ENCODE measurements around the gene ADRA1B. TPM values are rescaled to one million over a fixed set of nuclear protein-coding genes. Genes with fewer than 3 reads are reported as not detected.
A peak's percentile ranks its signal among the peaks of the same experiment; 100 is the strongest.
"Not testable (repeated sequence)": the region's sequence is repeated elsewhere in the genome, so short reads cannot be mapped to it uniquely, and the experiment has no call there.

Gene ADRA1B
- total RNA-seq, 1 experiment from 2014 or later, result 1.1 TPM

DNA sequence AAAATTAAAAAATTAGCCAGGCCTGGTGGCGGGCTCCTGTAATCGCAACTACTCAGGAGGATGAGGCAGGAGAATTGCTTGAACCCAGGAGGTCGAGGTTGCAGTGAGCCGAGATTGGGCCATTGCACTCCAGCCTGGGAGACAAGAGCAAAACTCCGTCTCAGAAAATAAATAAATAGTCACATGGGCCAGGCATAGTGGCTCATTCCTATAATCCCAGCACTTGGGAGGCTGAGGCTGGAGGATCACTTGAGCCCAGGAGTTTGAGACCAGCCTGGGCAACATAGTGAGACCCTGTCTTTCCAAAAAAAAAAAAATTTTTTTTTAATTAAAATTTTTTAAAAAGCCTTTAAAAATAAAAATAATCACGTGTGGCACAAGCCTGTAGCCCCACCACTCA, 97.9 kb downstream of the ADRA1B start:
- DNase-seq (ENCODE audit: low read depth), result not testable (repeated sequence)

DNA sequence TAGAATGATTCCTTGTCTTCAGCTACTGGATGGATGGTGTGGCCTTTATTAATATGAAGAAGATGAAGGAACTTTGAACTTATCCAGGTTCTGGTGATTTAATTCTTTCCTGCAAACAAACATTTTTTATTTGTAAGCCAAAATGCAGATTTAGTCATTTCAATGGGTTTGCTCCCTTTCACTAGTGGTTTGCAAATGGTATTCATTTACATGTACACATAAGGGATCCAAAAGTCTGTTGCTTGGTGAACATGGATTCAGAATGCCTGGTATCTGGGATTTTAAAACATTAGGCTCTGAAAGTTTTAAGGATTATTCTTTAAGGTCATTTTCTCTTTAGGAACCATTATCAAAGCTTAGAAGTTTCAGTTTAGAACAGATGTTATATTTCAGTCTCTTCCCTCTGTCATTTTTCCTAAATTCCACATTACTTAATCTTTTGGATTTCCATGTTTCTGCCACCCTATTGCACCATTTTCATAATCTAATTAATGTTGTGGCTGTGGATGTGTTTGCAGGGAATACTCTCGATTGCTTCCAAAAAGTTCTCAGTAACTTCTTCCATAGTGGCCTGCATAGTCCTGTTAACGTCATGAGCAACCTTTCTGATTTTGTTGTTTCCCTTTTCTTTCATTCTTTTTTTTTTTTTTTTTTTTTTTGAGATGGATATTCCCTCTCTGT, 102.8 kb downstream of the ADRA1B start:
- no peak for DNase-seq (ENCODE audit: low read depth)

DNA sequence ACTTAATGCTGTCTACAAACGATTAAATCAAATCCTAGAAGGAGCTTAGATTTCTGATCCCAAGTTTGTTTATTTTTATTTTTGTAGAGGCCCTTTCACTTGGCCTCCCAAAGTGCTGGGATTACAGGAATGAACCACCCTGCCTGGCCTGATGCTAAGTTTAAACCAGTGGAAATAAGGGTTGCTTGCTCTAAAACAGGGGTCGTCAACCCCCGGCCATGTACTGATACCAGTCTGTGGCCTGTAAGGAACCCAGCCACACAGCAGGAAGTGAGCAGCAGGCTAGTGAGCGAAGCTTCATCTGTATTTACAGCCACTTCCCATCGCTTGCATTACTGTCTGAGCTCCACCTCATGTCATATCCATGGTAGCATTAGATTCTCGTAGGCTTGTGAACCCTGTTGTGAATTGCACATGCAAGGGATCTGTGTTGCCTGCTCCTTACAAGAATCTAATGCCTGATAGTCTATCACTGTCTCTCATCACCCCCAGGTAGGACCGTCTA, 104.0 kb downstream of the ADRA1B start:
- no peak for DNase-seq (ENCODE audit: low read depth)

DNA sequence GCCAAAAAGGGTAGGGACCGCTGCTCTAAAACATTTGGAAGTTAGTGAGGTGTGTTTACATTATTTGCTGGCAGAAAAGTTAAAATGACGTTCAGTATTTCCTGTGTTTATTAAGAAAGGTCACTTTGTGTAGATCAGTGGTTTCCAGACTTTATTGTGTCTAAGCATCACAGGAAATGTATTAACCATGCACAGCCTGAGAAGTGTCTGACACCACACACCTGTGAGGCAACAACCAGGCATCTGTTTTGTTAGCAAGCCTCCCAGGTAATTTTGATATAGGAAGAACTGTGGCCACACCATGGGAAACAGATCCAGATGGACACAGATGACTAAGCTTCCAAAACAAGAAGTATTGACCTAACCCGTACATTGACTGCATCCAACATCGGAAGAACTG, 104.7 kb downstream of the ADRA1B start:
- no peak for DNase-seq (ENCODE audit: low read depth)

DNA sequence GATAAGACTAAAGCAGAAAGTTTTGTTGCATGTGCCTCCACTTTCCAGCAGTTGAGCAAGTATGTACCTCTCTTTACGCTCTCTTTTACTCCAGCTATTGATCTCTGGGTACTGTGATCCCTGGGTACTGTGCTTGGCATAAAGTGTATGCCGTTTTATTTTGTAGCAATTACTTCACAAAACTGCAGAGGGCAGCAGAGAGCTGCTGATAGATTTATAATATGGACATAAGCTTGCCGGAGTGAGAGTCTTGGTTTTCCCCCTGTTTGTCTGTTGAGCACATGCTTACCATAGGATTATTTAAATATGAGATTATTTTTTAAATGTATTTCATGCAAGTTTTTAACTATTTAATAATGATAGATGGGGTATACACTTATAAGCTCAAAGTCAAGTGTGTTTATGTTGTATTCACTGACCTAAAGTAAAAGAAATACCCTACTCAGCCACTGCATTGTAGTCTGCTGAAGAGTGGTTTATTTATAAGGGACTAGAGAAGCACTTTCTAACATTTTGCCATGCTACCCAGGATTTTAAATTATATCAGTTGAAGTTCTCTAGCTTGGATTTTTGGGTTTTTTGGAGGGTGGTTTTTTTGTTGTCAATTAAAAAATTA, 105.7 kb downstream of the ADRA1B start:
- DNase-seq (ENCODE audit: low read depth), result peak; percentile 61

Other genes with a start within 250 kb of the ADRA1B start
- 55.5 and 63.7 TPM in 2 replicates for gene TTC1, start 92.7 kb downstream of the ADRA1B start, total RNA-seq (2014; rRNA removed)
- gene PWWP2A, start 203.0 kb downstream of the ADRA1B start, total RNA-seq (2014; rRNA removed), result 22.1 and 24.4 TPM in 2 replicates

Data from LHCN-M2 (cell line).